Endothelial cell of umbilical vein (primary cell): Measurements from ENCODE around the gene TRRAP. TPM values are rescaled to one million over a fixed set of nuclear protein-coding genes. Genes with fewer than 3 reads are reported as not detected.

Source experiments
- BruUV-seq: library from RNA; stranded (reverse); fragments of 400-500 nt; replicated peaks from 2 replicates; lab custom pipeline; 2021; lab: Mats Ljungman, UMichigan
- CTCF ChIA-PET: fragments of 300-600, 350-600 bp; sonication (Branson Sonifier 250); formaldehyde crosslinking; loops from one replicate; lab custom pipeline; 2021; ENCODE audit warnings: antibody characterized with exemption, inconsistent platforms; lab: Charles Lee
- POLR2A ChIA-PET: fragments of 300-600, 350-600 bp; sonication (Branson Sonifier 250); formaldehyde crosslinking; loops from one replicate; lab custom pipeline; 2021; ENCODE audit warnings: antibody characterized with exemption, inconsistent platforms; lab: Charles Lee
- DNase-seq: peaks from one replicate; pipeline ENCODE4 v3.0.0-alpha.2; 2011; ENCODE audit warnings: low read depth, low spot score
- FAIRE-seq: peaks from 2 replicates; lab custom pipeline; 2011; peaks lifted over from hg19 to GRCh38; lab: Jason Lieb, UNC
- H2AFZ ChIP-seq: 2 replicates; pipeline ENCODE4 v1.6.0; 2012; ENCODE audit warnings: low read depth, low read length, control low read depth, inconsistent platforms
- H3K27ac ChIP-seq: 2 replicates; pipeline ENCODE4 v1.5.1; 2011; ENCODE audit warnings: low read depth, mild to moderate bottlenecking, control low read depth, low read length, moderate library complexity; ENCODE audit not compliant: insufficient read depth
- H3K27me3 ChIP-seq, 2 experiments: 2 replicates each; pipeline versions ENCODE4 v1.6.0 to v1.6.1; 2011; ENCODE audit warnings: low read length in 2 of 2, mixed read lengths in 1 of 2; ENCODE audit not compliant: control insufficient read depth in 2 of 2, insufficient read depth in 2 of 2
- H3K36me3 ChIP-seq, 2 experiments: 2 replicates in 1 of 2; 3 replicates in 1 of 2; pipeline ENCODE4 v1.5.1; 2011; ENCODE audit warnings: low read length in 2 of 2, mild to moderate bottlenecking in 1 of 2, moderate library complexity in 1 of 2; ENCODE audit not compliant: control insufficient read depth in 2 of 2, insufficient read depth in 2 of 2; ENCODE audit errors: extremely low read depth in 1 of 2
- H3K4me1 ChIP-seq: 3 replicates; pipeline ENCODE4 v1.5.1; 2011; ENCODE audit warnings: mild to moderate bottlenecking, low read length; ENCODE audit not compliant: control insufficient read depth, insufficient read depth; ENCODE audit errors: extremely low read depth
- H3K4me2 ChIP-seq: 2 replicates; pipeline ENCODE4 v1.6.1; 2011; ENCODE audit warnings: low read length, control low read depth, mixed read lengths; ENCODE audit not compliant: insufficient read depth
- H3K4me3 ChIP-seq, 3 experiments: fragments of 200-600 bp in 1 of 3; sonication (generic), shearing (Covaris generic) in 1 of 3; replicated peaks in 1 of 3; 2 replicates each; pipeline ENCODE4 v1.5.1; 2011 to 2016; ENCODE audit warnings: control low read depth in 3 of 3, low read length in 3 of 3, mild to moderate bottlenecking in 2 of 3, inconsistent platforms in 1 of 3, low read depth in 1 of 3, moderate library complexity in 1 of 3; ENCODE audit not compliant: insufficient read depth in 1 of 3
- H3K79me2 ChIP-seq: 2 replicates; pipeline ENCODE4 v1.6.0; 2012; ENCODE audit warnings: low read length, inconsistent platforms; ENCODE audit not compliant: control insufficient read depth, insufficient read depth
- H3K9ac ChIP-seq: replicated peaks from 2 replicates; pipeline ENCODE3; 2011; ENCODE audit warnings: low read length, control low read depth; ENCODE audit not compliant: insufficient read depth; ENCODE audit errors: extremely low read depth
- H3K9me1 ChIP-seq: replicated peaks from 3 replicates; pipeline ENCODE4 v1.6.0; 2011; ENCODE audit warnings: mild to moderate bottlenecking, low read length; ENCODE audit not compliant: control insufficient read depth, insufficient read depth; ENCODE audit errors: extremely low read depth
- H3K9me3 ChIP-seq: replicated peaks from 2 replicates; pipeline ENCODE4 v1.5.1; 2012; ENCODE audit warnings: low read length, inconsistent platforms; ENCODE audit not compliant: control insufficient read depth, insufficient read depth
- H4K20me1 ChIP-seq: replicated peaks from 2 replicates; pipeline ENCODE3; 2011; ENCODE audit warnings: mild to moderate bottlenecking, low read length; ENCODE audit not compliant: control insufficient read depth, insufficient read depth; ENCODE audit errors: extremely low read depth
- CTCF ChIP-seq, 2 donors: IDR thresholded peaks; 1 replicate in 1 of 2; 2 replicates in 1 of 2; pipeline ENCODE4 v1.5.1; 2011; ENCODE audit warnings: low read length in 2 of 2, mild to moderate bottlenecking in 2 of 2, moderate library complexity in 2 of 2, control low read depth in 1 of 2, inconsistent platforms in 1 of 2, low read depth in 1 of 2; ENCODE audit not compliant: insufficient read depth in 1 of 2; ENCODE audit errors: extremely low read depth in 1 of 2
- EZH2 ChIP-seq: IDR thresholded peaks from 2 replicates; pipeline ENCODE4 v1.6.1; 2012; ENCODE audit warnings: borderline replicate concordance, low read depth, mild to moderate bottlenecking, moderate library complexity, low read length, inconsistent platforms; ENCODE audit not compliant: severe bottlenecking
- FOS ChIP-seq: IDR thresholded peaks from 2 replicates; pipeline ENCODE4 v1.6.1; 2011; ENCODE audit warnings: mild to moderate bottlenecking, low read length, moderate library complexity, borderline replicate concordance; ENCODE audit not compliant: insufficient read depth
- MYC ChIP-seq: IDR thresholded peaks from one replicate; pipeline ENCODE4 v1.6.1; 2011; ENCODE audit warnings: mild to moderate bottlenecking, low read depth, low read length
- POLR2A ChIP-seq: IDR thresholded peaks from 2 replicates; pipeline ENCODE4 v1.6.1; 2012; ENCODE audit warnings: low read depth, mild to moderate bottlenecking, control low read depth, low read length
- dilution Hi-C: fragments of 300-500 bp; cut with MboI; formaldehyde crosslinking; loops from one replicate; pipeline ENCODE4 v1.15.0; 2019; ENCODE audit warnings: low sequenced_read_pairs; ENCODE audit not compliant: extremely low pct_ligation_motif_present
- intact Hi-C: fragments of 100-400 bp; cut with micrococcal nuclease; formaldehyde crosslinking; loops from one replicate; pipeline ENCODE4 v1.10.0; 2022
- polyA plus RNA-seq, 4 experiments: library from polyadenylated mRNA; depleted of rRNA in 3 of 4; stranded (reverse) in 3 of 4; unstranded in 1 of 4; fragments of >200 nt; gene quantifications; 2 replicates each; pipeline versions ENCODE4 v1.2.1 to v1.2.3, GENCODE V29; 2011 to 2012; ENCODE audit warnings: missing spikeins in 1 of 4
- total RNA-seq: library from RNA; stranded (reverse); gene quantifications from 2 replicates; pipeline ENCODE4 v1.2.3, GENCODE V29; 2021
- TF ChIP-seq, protein P1 (sequence below): IDR thresholded peaks from 2 replicates; pipeline ENCODE4 v1.6.1; 2011; ENCODE audit not compliant: insufficient read depth, insufficient read length

TRRAP gene
- total and polyA plus RNA-seq, 2 donors (not counting 3 experiments of a cell fraction or from before 2014, with no cell fraction given), result 21.8 to 45.8 TPM

- dilution Hi-C loops, result no loop called here
- DNase-seq (no peak), FAIRE-seq (no peak)
- Histone ChIP-seq H3K4me2 (no peak overlapping the region), H3K79me2 (no peaks in the 10 kb centered on the region), H3K4me1 (no peaks in the 10 kb centered on the region), H3K27ac (no peak overlapping the region), H3K27me3 (no peaks in the 10 kb centered on the region), H3K36me3 (no peaks in the 10 kb centered on the region), H2AFZ (no peak overlapping the region), H4K20me1 (no peaks in the 10 kb centered on the region), H3K9me3 (no peaks in the 10 kb centered on the region), H3K4me3 (no peak overlapping the region), H3K9ac (no peak overlapping the region), H3K9me1 (no peaks in the 10 kb centered on the region)
- intact Hi-C loops, result no loop called here
- ChIA-PET POLR2A (no interaction called here), CTCF (interaction anchor here (0.8 kb wide), 1 partner anchor 10 kb away, joined by 3 read pairs; no protein-coding TSS in a partner anchor)
- TF ChIP-seq EZH2 (no peak), POLR2A (no peak), FOS (no peak), CTCF (IDR thresholded peaks at IDR 0.05; ENCODE audit: extremely low read depth in 1 of 2, insufficient read depth in 1 of 2, low read depth in 1 of 2, low read length in 2 of 2) (no peak), MYC (no peak)
- TF ChIP-seq, protein P1, sequence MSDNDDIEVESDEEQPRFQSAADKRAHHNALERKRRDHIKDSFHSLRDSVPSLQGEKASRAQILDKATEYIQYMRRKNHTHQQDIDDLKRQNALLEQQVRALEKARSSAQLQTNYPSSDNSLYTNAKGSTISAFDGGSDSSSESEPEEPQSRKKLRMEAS, result no peak
- no TSS peak for BruUV-seq
Measured at GRCh38 chr7:98852826-98853225, 25.5 kb upstream of the TRRAP start.
